SIG-M5 treated with dmso at 0.1 percent for 504 hours (cell line): ENCODE measurements around the gene NMT2.

Experiments used
- DNase-seq: peaks from one replicate; lab custom pipeline; 2025; ENCODE audit not compliant: unreplicated experiment; lab: John Stamatoyannopoulos, UW

NMT2 gene

DNA sequence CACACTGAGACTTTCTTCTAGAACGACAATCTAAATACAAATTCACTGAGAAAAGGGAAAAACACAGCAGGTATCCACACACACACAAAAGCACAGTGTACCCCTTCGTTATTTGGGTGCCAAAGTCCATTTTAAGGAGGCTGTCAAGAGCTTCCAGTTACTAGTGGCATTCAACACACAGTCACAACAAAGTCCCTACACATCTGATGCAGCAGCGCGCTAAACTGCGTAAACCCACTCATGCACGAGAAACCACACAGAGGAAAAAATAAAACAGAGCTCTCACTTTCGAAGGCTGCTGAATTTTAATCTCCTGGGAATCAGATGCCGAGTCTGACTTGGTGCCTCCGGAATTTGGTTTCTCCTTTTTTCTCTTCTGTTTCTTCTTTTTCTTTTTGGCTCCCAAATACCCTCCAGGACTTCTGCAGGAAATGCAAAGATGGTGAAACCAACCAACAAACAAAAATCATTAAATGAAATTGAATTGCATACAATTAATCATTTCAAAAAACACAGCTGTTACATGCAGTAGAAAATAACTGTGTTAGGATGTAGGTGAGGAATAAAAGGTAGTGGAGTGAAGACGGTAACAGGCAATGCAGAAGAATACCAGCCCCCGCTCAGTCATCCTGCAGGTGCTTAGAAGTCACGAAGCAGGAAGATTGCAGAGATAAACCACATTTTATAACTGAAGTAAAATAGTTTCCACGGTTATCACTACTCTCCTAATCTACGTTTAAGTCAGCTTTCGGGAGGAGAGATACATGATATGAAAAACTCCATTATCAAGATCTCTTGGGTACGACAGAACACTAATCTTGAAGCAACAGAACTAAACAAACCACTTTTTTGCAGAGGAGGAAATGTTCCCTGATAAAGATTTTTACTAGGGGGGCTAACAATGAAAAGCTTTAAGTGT, 27.1 kb downstream of the NMT2 start:
- DNase-seq: no peak

DNA sequence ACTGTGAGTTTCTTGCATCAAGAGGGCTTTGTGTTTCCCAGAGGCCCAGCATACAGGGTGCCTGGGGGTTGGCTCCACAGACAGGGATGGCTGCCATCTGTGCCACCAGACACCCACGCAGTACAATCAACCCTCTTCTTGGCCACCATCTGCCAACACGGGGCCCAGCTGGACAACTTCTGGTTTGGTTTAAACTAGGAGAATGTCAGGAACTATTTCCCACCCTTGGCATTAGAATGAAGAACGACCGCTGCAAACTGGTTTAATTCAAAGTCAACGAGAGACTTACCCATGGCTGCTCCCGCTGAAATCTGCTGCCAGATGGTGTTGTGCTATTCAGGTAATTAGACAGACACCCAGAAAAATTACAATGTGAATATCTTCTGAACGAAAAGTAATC, 27.8 kb downstream of the NMT2 start:
- DNase-seq: no peak

GRCh38 chr10:15137636-15138035, 30.9 kb downstream of the NMT2 start:
- no peak for DNase-seq

DNA sequence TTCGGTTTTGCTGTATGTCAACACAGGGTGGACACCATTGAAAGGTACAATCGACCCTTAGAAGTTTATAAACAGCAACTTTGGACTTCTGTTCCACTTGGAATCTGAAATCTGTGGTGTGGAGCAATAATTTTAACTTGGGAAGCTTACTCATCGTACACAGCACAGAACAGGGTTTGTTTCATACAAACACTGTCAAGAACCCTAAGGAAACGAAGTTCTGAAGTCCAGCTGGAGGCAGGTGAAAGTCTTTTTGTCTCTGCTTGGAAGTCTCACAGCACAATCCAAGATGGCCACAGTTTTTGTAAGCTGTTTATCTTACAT, 31.5 kb downstream of the NMT2 start:
- DNase-seq: no peak

DNA sequence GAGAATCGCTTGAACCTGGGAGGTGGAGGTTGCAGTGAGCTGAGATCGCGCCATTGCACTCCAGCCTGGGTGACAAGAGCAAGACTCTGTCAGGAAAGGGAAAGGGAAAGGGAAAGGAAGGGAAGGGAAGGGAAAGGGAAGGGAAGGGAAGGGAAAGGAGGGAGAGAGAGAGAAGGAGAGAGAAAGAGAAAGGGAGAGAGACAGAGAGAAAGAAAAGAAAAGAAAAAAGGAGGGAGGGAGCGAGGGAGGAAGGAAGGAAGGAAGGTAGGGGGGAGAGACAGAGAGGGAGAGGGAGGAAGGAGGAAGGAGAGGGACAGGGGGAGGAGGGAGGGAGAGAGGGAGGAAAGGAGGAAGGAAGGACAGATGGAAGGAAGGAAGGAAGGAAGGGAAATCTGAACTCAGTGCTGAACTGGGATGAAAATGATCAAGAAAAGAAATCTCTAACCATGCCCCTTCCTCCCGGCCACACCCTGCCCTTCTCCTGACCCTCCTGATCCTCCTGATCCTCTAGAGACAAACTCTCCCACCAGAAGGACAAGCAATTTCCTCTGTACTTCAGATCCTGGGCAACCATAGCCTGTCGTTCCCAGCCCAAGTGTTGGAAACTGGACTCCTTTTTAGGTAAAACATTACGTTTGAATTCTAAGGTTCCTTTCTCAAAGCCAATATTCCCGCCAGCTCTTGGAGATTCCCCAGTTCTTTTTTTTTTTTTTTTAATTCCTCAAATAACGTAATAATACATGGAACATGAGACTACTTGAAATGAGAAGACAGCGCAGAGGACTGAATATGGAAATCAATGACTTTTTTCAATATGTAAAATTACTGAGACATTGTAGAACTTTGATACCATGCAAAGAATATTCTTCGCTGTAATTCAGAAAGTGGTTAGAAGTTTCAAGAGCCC, 32.1 kb downstream of the NMT2 start:
- DNase-seq: no peak

GRCh38 chr10:15131330-15131729, 37.2 kb downstream of the NMT2 start:
- DNase-seq: no peak

- no peak for DNase-seq
Measured at GRCh38 chr10:15124908-15125307, 43.6 kb downstream of the NMT2 start.

- DNase-seq: no peak
Measured at GRCh38 chr10:15124190-15124589, 44.3 kb downstream of the NMT2 start.

GRCh38 chr10:15123749-15124184, 44.7 kb downstream of the NMT2 start:
- peak; percentile 8 for DNase-seq

GRCh38 chr10:15122477-15123030, 45.9 kb downstream of the NMT2 start:
- no peak for DNase-seq

DNA sequence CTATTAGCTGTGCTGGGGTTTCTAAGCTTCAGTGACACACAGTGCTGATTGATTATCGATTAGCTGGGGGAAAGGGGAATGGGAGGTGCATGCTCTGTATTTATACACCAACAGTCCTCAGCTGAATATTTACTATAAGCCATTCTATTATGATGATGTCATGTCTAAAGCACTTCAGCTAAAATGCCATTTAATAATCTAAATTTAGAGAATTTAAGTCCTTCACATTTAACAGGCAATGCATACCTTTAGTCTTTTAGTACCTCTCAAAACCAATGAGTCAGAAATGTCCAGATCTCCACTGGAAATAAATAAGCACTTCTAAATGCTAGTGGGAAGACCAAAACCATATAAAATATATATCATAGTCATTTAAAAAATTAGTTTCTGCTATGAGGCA, 46.8 kb downstream of the NMT2 start:
- DNase-seq: no peak

DNA sequence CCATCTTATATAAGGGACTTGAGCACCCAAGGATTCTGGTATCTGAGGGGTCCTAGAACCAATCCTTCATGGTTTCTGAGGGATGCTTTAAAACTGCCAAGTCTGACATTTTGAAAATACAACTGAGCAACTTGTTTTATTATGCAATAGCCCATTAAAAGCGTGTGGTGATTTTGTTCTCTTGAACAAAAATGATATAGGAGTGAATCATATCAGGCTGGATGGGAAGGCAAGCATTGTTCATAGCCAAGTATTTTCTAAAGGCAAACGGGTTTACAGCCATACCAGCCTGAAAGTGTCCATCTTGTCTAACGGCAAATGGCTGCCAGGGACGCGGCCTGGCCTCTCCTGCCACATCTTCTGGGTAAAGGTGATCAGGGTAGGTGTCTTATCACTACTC, 48.0 kb downstream of the NMT2 start:
- DNase-seq: no peak

GRCh38 chr10:15118615-15119014, 49.9 kb downstream of the NMT2 start:
- DNase-seq: peak; percentile 23

DNA sequence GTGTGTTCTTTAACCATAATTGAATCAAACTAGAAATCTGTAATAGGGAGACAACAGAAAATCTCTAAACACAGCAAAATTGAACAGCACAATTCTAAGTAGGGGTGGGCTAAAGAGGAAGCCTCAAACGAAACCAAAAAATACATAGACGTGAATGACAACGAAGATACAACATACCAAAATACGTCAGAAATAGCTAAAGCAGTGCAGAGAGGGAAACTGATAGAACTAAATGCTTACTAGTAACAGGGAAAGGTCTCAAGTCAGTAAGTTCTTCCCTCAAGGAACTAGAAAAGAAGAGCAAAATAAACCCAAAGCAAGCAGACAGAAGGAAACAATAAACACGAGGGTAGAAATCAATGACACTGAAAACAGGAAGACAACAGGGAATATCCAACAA, 52.3 kb downstream of the NMT2 start:
- DNase-seq: no peak

GRCh38 chr10:15113766-15114165, 54.7 kb downstream of the NMT2 start:
- DNase-seq: no peak

DNA sequence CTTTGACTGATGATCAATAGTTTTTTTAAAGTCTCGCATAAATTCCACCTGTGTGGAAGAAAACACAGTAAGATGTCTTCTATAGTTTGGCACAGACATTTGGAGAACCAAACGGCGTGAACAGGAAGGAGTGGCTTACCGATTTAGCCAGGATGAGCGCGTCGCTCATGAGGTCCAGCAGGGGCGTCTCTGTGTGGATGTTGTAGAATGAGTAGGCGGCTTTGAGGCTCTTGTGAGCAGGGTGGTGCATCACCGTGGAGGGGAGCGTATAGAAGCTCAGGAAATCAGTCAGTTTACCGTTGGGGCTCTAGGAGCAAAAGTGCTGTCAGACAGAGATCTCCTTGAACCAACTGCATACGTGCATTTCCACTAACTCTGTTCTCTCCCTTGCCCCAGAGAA, 55.8 kb downstream of the NMT2 start:
- no peak for DNase-seq

GRCh38 chr10:15106352-15107013, 62.0 kb downstream of the NMT2 start:
- peak; percentile 65 for DNase-seq

- no peak for DNase-seq
Measured at GRCh38 chr10:15103513-15103912, 65.0 kb downstream of the NMT2 start.

GRCh38 chr10:15099886-15100285, 68.6 kb downstream of the NMT2 start:
- no peak for DNase-seq

- peak; percentile 86 for DNase-seq
Measured at GRCh38 chr10:15097011-15097812, 71.3 kb downstream of the NMT2 start, which contains the start of gene RPP38. Gene RPP38 (plus strand): TSS chr10:15097355. CDS start chr10:15103315, 5,960 bp downstream.
